LNCAP (cell line): ENCODE data around the gene PPME1.

Experiments used
- CTCF ChIP-seq: fragments of 450-650 bp; IDR thresholded peaks from 2 replicates; pipeline ENCODE4 v1.5.1; 2017; ENCODE audit warnings: mild to moderate bottlenecking

The PPME1 gene

GRCh38 chr11:74185695-74186094, 14.6 kb downstream of the PPME1 start:
- no peak for TF ChIP-seq CTCF

- no peak for TF ChIP-seq CTCF
Observed at GRCh38 chr11:74195828-74196227, 24.7 kb downstream of the PPME1 start.

GRCh38 chr11:74196781-74197486, 25.8 kb downstream of the PPME1 start:
- no peak for TF ChIP-seq CTCF

GRCh38 chr11:74203966-74204365, 32.9 kb downstream of the PPME1 start:
- TF ChIP-seq CTCF, result no peak

- TF ChIP-seq CTCF, result no peak
Observed at GRCh38 chr11:74204701-74205100, 33.6 kb downstream of the PPME1 start.

- no peak for TF ChIP-seq CTCF
Observed at GRCh38 chr11:74205181-74205580, 34.1 kb downstream of the PPME1 start.

- no peak for TF ChIP-seq CTCF
Observed at GRCh38 chr11:74206746-74207145, 35.7 kb downstream of the PPME1 start.

- TF ChIP-seq CTCF, result no peak
Observed at GRCh38 chr11:74208507-74208906, 37.4 kb downstream of the PPME1 start.
